ENCODE measurements around the gene KRTAP5-3.

GRCh38 chr11:1652442-1652770 is 44.1 kb upstream of the KRTAP5-3 start:
- TF ChIP-seq RNF2 (IDR thresholded peaks at IDR 0.05; ENCODE audit: borderline replicate concordance, low read depth) (no peak), BHLHE40 (IDR thresholded peaks at IDR 0.05; ENCODE audit: low read depth, low read length) (no peak), JUN (IDR thresholded peaks at IDR 0.05) (no peak), HDAC2 (IDR thresholded peaks at IDR 0.05) (no peak), CHD2 (IDR thresholded peaks at IDR 0.05; ENCODE audit: low read length, partially characterized antibody) (no peak), EP300 (IDR thresholded peaks at IDR 0.05) (no peak), POLR2A (IDR thresholded peaks at IDR 0.05; ENCODE audit: low read length) (no peak), CTCF (IDR thresholded peaks at IDR 0.05) (no peak)

All from A549 (cell line).